Smooth muscle cell (in vitro differentiated cells): ENCODE data around the gene CTXN1. TPM values are rescaled to one million over a fixed set of nuclear protein-coding genes. Genes with fewer than 3 reads are reported as not detected.

Source experiments
- DNase-seq: peaks from one replicate; lab custom pipeline; 2025; ENCODE audit not compliant: unreplicated experiment; lab: John Stamatoyannopoulos, UW
- H2AFZ ChIP-seq: fragments of 200-600 bp; sonication (generic); 2 replicates; pipeline ENCODE4 v1.6.0; 2016; ENCODE audit warnings: antibody characterized with exemption, low read depth, mild to moderate bottlenecking
- H3F3A ChIP-seq: fragments of 200-600 bp; sonication (generic); 2 replicates; pipeline ENCODE4 v1.6.0; 2017; ENCODE audit warnings: antibody characterized with exemption, low read depth
- H3K27ac ChIP-seq: fragments of 200-600 bp; sonication (generic); 2 replicates; pipeline ENCODE4 v1.5.1; 2016; ENCODE audit warnings: low read depth, mild to moderate bottlenecking
- H3K27me3 ChIP-seq: fragments of 200-600 bp; sonication (generic); 2 replicates; pipeline ENCODE4 v1.6.1; 2016; ENCODE audit warnings: low read depth, mild to moderate bottlenecking
- H3K36me3 ChIP-seq: fragments of 200-600 bp; sonication (generic); 2 replicates; pipeline ENCODE4 v1.5.1; 2016; ENCODE audit warnings: low read depth
- H3K4me1 ChIP-seq: fragments of 200-600 bp; sonication (generic); 2 replicates; pipeline ENCODE4 v1.5.1; 2016; ENCODE audit warnings: low read depth
- H3K4me2 ChIP-seq: fragments of 200-600 bp; sonication (generic); 2 replicates; pipeline ENCODE4 v1.6.0; 2016; ENCODE audit warnings: mild to moderate bottlenecking
- H3K4me3 ChIP-seq: fragments of 200-600 bp; sonication (generic); 2 replicates; pipeline ENCODE4 v1.5.1; 2016; ENCODE audit warnings: mild to moderate bottlenecking
- H3K79me2 ChIP-seq: fragments of 200-600 bp; sonication (generic); 2 replicates; pipeline ENCODE4 v1.6.0; 2016; ENCODE audit warnings: low read depth, mild to moderate bottlenecking
- H3K9ac ChIP-seq: fragments of 200-600 bp; sonication (generic); 2 replicates; pipeline ENCODE4 v1.6.0; 2016; ENCODE audit warnings: low read depth
- H3K9me3 ChIP-seq: fragments of 200-600 bp; sonication (generic); replicated peaks from 2 replicates; pipeline ENCODE4 v1.5.1; 2016; ENCODE audit warnings: low read depth
- H4K20me1 ChIP-seq: fragments of 200-600 bp; sonication (generic); 2 replicates; pipeline ENCODE4 v1.6.0; 2016; ENCODE audit warnings: low read depth
- CTCF ChIP-seq: fragments of 200-600 bp; sonication (generic); IDR thresholded peaks from 2 replicates; pipeline ENCODE4 v1.5.1; 2017; ENCODE audit warnings: borderline replicate concordance, mild to moderate bottlenecking, antibody characterized with exemption; ENCODE audit not compliant: insufficient read depth, poor library complexity, severe bottlenecking
- WGBS: methylation state at CpG from one replicate; pipeline ENCODE4 v1.1.7; 2016; ENCODE audit warnings: low lambda C conversion rate; 5-methylcytosine and 5-hydroxymethylcytosine counted together
- polyA plus RNA-seq: library from polyadenylated mRNA; unstranded; fragments of >200 nt; fragmentation: Nextera tagmentation; extraction: Ambion mirVana; gene quantifications from 2 replicates; pipeline ENCODE4 v1.2.1, GENCODE V29; 2016
- total RNA-seq: library from RNA; depleted of rRNA; stranded (reverse); fragments of >200 nt; gene quantifications from 2 replicates; pipeline ENCODE4 v1.2.3, GENCODE V29; 2014

Gene CTXN1
- total and polyA plus RNA-seq, 2 experiments from 2014 or later, result 4.8 to 25.4 TPM

- no peaks in the 10 kb centered on the region for H3K9me3 ChIP-seq
- H3F3A ChIP-seq, result peaks cover 6% of the 10 kb centered on the region
- H2AFZ ChIP-seq, result no peak overlapping the region
- peaks cover 16% of the 10 kb centered on the region for H3K36me3 ChIP-seq
- DNase-seq, result no peak
- no peak overlapping the region for H3K9ac ChIP-seq
- H3K4me1 ChIP-seq, result no peaks in the 10 kb centered on the region
- WGBS, result 95% methylated on average over 19 of the region's 20 CpGs
- TF ChIP-seq CTCF, result no peak
- peaks cover 44% of the 10 kb centered on the region for H4K20me1 ChIP-seq
- no peak overlapping the region for H3K27ac ChIP-seq
- H3K4me3 ChIP-seq, result no peak overlapping the region
- H3K79me2 ChIP-seq, result no peaks in the 10 kb centered on the region
- no peaks in the 10 kb centered on the region for H3K27me3 ChIP-seq
- H3K4me2 ChIP-seq, result no peak overlapping the region
Measured at GRCh38 chr19:7968796-7969554, 43.0 kb upstream of the CTXN1 start.

- no peak overlapping the region for H3K9ac ChIP-seq
- H3K4me1 ChIP-seq, result no peaks in the 10 kb centered on the region
- no peaks in the 10 kb centered on the region for H3K9me3 ChIP-seq
- no peak overlapping the region for H3K4me3 ChIP-seq
- H3K79me2 ChIP-seq, result no peaks in the 10 kb centered on the region
- no peaks in the 10 kb centered on the region for H3K27me3 ChIP-seq
- peaks cover 38% of the 10 kb centered on the region for H4K20me1 ChIP-seq
- H2AFZ ChIP-seq, result no peak overlapping the region
- DNase-seq, result no peak
- WGBS, result 96% methylated on average over 15 of the region's 15 CpGs
- H3F3A ChIP-seq, result peaks cover 6% of the 10 kb centered on the region
- TF ChIP-seq CTCF, result no peak
- no peak overlapping the region for H3K27ac ChIP-seq
- peaks cover 16% of the 10 kb centered on the region for H3K36me3 ChIP-seq
- H3K4me2 ChIP-seq, result no peak overlapping the region
Measured at GRCh38 chr19:7968008-7968795, 42.3 kb upstream of the CTXN1 start.

GRCh38 chr19:7965921-7966665, 40.2 kb upstream of the CTXN1 start:
- H3K9me3 ChIP-seq, result no peaks in the 10 kb centered on the region
- peaks cover 23% of the 10 kb centered on the region for H4K20me1 ChIP-seq
- no peak overlapping the region for H2AFZ ChIP-seq
- H3K4me3 ChIP-seq, result no peak overlapping the region
- H3K27me3 ChIP-seq, result no peaks in the 10 kb centered on the region
- H3K9ac ChIP-seq, result no peak overlapping the region
- no peaks in the 10 kb centered on the region for H3K4me1 ChIP-seq
- no peak for TF ChIP-seq CTCF
- H3K4me2 ChIP-seq, result no peak overlapping the region
- H3K36me3 ChIP-seq, result peaks cover 22% of the 10 kb centered on the region
- H3F3A ChIP-seq, result peaks cover 6% of the 10 kb centered on the region
- H3K79me2 ChIP-seq, result no peaks in the 10 kb centered on the region
- DNase-seq, result no peak
- no peak overlapping the region for H3K27ac ChIP-seq
- 89% methylated on average over 12 of the region's 12 CpGs for WGBS
